Measurements from ENCODE around the gene RAI14.

GRCh38 chr5:34639852-34640626 lies 16.1 kb upstream of the RAI14 start:
- TF ChIP-seq CTCF (IDR thresholded peaks at IDR 0.05), result no peak
- no peak for TF ChIP-seq POLR2A (IDR thresholded peaks at IDR 0.05)

All from body of pancreas (tissue), 4 donors.